HepG2 (cell line): Measurements from ENCODE around the gene PSMC3IP. TPM values are rescaled to one million over a fixed set of nuclear protein-coding genes. Genes with fewer than 3 reads are reported as not detected.

Experiments
- AHDC1 ChIP-seq: sonication (generic); formaldehyde crosslinking; IDR thresholded peaks from 2 replicates; pipeline ENCODE4 v1.5.1; 2020; ENCODE audit warnings: mild to moderate bottlenecking, missing genetic modification reagents, borderline replicate concordance
- ARNTL ChIP-seq: sonication (generic); formaldehyde crosslinking; IDR thresholded peaks from 2 replicates; pipeline ENCODE4 v1.4.0; 2020; ENCODE audit warnings: mild to moderate bottlenecking, missing genetic modification reagents
- CENPT ChIP-seq: sonication (generic); formaldehyde crosslinking; IDR thresholded peaks from 2 replicates; pipeline ENCODE4 v1.8.0; 2022; ENCODE audit warnings: low read depth, mild to moderate bottlenecking, moderate library complexity, missing genetic modification reagents
- GMEB2 ChIP-seq: IDR thresholded peaks from 2 replicates; pipeline ENCODE4 v1.6.1; 2016; ENCODE audit warnings: missing biosample characterization, missing genetic modification reagents, low read depth
- KMT2A ChIP-seq: sonication (generic); formaldehyde crosslinking; IDR thresholded peaks from 2 replicates; pipeline ENCODE4 v1.4.0; 2020; ENCODE audit warnings: missing genetic modification reagents
- SNAPC5 ChIP-seq: sonication (generic); formaldehyde crosslinking; IDR thresholded peaks from 2 replicates; pipeline ENCODE4 v1.8.1; 2023; ENCODE audit warnings: mild to moderate bottlenecking, missing genetic modification reagents, borderline replicate concordance
- SRSF9 ChIP-seq: fragments of 200-400 bp; formaldehyde crosslinking; IDR thresholded peaks from 2 replicates; pipeline ENCODE4 v1.6.1; 2018; ENCODE audit warnings: borderline replicate concordance, mild to moderate bottlenecking, low read depth, low read length; ENCODE audit not compliant: insufficient read depth, poor library complexity, severe bottlenecking
- TARDBP ChIP-seq: sonication (generic); formaldehyde crosslinking; IDR thresholded peaks from 2 replicates; pipeline ENCODE4 v1.8.0; 2022; ENCODE audit warnings: mild to moderate bottlenecking, missing genetic modification reagents
- XRCC5 ChIP-seq: fragments of 200-400 bp; formaldehyde crosslinking; optimal IDR thresholded peaks from 2 replicates; pipeline ENCODE3; 2017; ENCODE audit warnings: mild to moderate bottlenecking, low read length
- ZBTB39 ChIP-seq: sonication (generic); formaldehyde crosslinking; IDR thresholded peaks from 2 replicates; pipeline ENCODE4 v1.5.0; 2020; ENCODE audit warnings: missing genetic modification reagents
- ZFP41 ChIP-seq: sonication (generic); formaldehyde crosslinking; IDR thresholded peaks from 2 replicates; pipeline ENCODE4 v1.4.0; 2020; ENCODE audit warnings: mild to moderate bottlenecking, missing genetic modification reagents, borderline replicate concordance
- ZNF264 ChIP-seq: sonication (generic); formaldehyde crosslinking; IDR thresholded peaks from 2 replicates; pipeline ENCODE4 v1.4.0; 2020; ENCODE audit warnings: missing genetic modification reagents
- ZNF274 ChIP-seq: sonication (generic); formaldehyde crosslinking; IDR thresholded peaks from 2 replicates; pipeline ENCODE4 v1.5.1; 2020; ENCODE audit warnings: mild to moderate bottlenecking, missing genetic modification reagents
- ZNF550 ChIP-seq: sonication (generic); formaldehyde crosslinking; IDR thresholded peaks from 2 replicates; pipeline ENCODE4 v1.4.0; 2020; ENCODE audit warnings: mild to moderate bottlenecking, missing genetic modification reagents, borderline replicate concordance
- polyA plus RNA-seq, 8 experiments: library from polyadenylated mRNA; depleted of rRNA in 3 of 8; stranded (reverse) in 7 of 8; unstranded in 1 of 8; fragments of >200 nt; fragmentation: Illumina TruSeq in 4 of 8; extraction: Trizol in 4 of 8; gene quantifications; 2 replicates each; pipeline versions ENCODE4 v1.2.1 to v1.2.3, GENCODE V29; 2011 to 2016; ENCODE audit warnings: low read depth in 4 of 8, missing spikeins in 1 of 8, mixed read lengths in 1 of 8; ENCODE audit not compliant: insufficient read depth in 1 of 8
- total RNA-seq, 5 experiments: library from RNA; depleted of rRNA; stranded (reverse); fragments of >200 nt; fragmentation: Illumina TruSeq; extraction: Trizol; gene quantifications; 2 replicates each; pipeline ENCODE4 v1.2.3, GENCODE V29; 2016; ENCODE audit warnings: low read depth in 1 of 5
- TF ChIP-seq, protein P1 (sequence below): sonication (generic); formaldehyde crosslinking; IDR thresholded peaks from 2 replicates; pipeline ENCODE4 v1.8.1; 2023; ENCODE audit warnings: mild to moderate bottlenecking, moderate library complexity, missing genetic modification reagents
- TF ChIP-seq, protein P2 (sequence below): sonication (generic); formaldehyde crosslinking; IDR thresholded peaks from 2 replicates; pipeline ENCODE4 v1.5.1; 2020; ENCODE audit warnings: missing genetic modification reagents, mild to moderate bottlenecking, borderline replicate concordance

Gene PSMC3IP
- total and polyA plus RNA-seq, 2 of the 13 experiments (the other 11 are each of a cell fraction or from before 2014, with no cell fraction given), result 6.5 to 22.4 TPM

DNA sequence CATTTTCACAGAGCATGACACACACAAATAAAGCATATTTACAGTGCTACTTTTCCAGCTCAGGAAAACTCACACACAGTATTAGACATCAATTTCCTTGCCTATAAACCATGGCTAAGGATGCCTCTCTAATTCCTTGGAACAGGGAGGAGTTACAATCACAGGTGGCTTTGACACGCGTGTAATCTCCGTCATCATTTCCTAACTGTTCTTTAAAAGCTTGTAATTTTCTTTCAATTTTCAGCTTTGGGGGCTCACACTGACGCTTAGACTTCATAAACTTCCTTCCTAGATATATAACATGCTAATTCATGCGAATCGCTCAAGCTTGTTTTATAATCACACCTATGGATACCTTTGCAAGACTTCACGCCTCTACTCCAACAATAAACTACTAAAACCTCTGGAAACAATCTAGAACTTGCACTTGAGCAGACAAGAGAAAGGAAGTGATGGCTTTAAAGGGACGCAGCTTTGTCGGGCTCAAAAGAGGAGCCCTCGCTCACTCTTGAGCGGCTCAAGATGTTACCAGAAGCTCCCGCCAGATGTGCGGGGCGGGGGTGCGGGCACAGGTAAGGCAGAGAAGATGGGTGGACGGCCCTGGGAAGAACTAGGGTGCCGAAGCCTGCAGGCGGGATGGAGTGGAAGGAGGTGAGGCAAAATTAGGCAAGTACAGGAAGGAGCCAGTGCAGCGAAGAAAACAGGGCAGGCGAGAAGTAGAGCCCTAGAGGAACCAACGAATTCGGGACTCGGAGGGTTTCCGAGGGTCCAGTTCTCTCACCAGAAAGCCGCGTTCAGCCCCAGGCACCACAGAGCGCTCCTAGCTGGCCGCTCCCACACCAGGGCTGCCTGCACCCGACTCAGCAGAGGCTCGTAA, 31.0 kb upstream of the PSMC3IP start (continued):
- TF ChIP-seq AHDC1 (CRISPR knock-in tag) (peak; percentile 31; the same call in 1 of the 2 replicates), CENPT (CRISPR knock-in tag) (no peak), ZNF274 (CRISPR knock-in tag) (no peak), SNAPC5 (0 out of 2 replicates have a peak, but pooled peaks have one; percentile 62), ZNF550 (CRISPR knock-in tag) (no peak), KMT2A (CRISPR knock-in tag) (no peak), XRCC5 (no peak), ARNTL (CRISPR knock-in tag) (0 out of 2 replicates have a peak, but pooled peaks have one; percentile 8), ZBTB39 (CRISPR knock-in tag) (peak; percentile 47; the same call in 1 of the 2 replicates), ZNF264 (CRISPR knock-in tag) (no peak), ZFP41 (no peak), GMEB2 (no peak), TARDBP (CRISPR knock-in tag) (peak; percentile 32; the same call in 1 of the 2 replicates), SRSF9 (no peak)
- TF ChIP-seq, protein P1, sequence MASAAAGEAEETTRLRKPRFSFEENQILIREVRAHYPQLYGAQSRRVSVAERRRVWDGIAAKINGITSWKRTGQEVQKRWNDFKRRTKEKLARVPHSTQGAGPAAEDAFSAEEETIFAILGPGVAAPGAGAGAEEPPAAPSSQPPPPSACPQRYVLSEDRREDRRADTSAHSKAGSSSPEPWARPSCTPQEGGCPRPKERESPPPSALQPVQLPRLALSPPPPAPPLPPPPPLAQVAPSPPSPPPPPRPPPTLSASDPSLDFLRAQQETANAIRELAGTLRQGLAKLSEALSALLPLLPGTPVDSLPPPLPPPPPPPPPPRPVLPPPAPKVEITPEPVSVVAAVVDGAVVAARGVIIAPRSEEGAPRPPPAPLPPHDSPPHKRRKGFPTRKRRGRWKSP (CRISPR knock-in tag), result no peak
- TF ChIP-seq, protein P2, sequence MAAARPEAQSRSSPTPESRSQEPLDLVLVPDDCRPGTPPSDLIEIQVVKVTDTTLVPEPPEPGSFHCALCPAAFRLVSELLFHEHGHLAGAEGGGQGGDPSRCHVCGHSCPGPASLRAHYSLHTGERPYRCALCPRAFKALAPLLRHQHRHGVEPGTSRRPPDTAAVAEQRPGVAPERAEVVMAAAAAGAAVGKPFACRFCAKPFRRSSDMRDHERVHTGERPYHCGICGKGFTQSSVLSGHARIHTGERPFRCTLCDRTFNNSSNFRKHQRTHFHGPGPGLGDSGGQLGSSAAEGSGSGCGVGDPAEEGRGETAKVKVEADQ (CRISPR knock-in tag), result no peak
